ENCODE results near the gene OR52B2. TPM values are rescaled to one million over a fixed set of nuclear protein-coding genes. Genes with fewer than 3 reads are reported as not detected.

The OR52B2 gene
- not detected in 2 replicates for polyA plus RNA-seq
- not detected in 2 replicates for polyA minus RNA-seq

DNA sequence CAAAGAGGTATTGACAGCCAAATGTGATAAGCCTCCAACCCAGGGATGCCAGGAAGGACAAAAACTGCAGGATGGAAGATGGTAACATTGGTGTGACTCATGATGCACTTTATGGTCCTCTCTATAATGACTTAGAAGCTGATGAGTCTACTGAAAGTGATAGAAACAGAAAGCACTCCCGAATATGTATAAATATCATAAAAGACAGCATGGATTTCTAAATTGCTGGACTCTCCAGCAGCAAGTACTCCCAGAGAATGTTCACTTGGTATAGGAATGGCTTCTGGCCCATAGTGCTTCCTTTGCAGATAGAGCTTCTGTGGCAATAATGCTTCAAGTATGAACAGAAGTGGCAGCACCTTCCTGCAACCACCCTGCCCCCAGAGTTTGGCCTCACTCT is at the start of gene OR52B2:
OR52B2 (minus strand) TSS at position 101 of the 400 bp plus-strand sequence; CDS start at position 101, 0 bp downstream.
- Histone ChIP-seq H3F3A (ENCODE audit: insufficient read depth, low read length, poor library complexity, severe bottlenecking) (no peaks in the 10 kb centered on the region), H2AFZ (ENCODE audit: low read depth, low read length) (no peak within 1 kb of the TSS)
- TF ChIP-seq SMC3 (conservative IDR thresholded peaks at IDR 0.05; ENCODE audit: poor library complexity), result no peak
- TF ChIP-seq EP300 (conservative IDR thresholded peaks at IDR 0.05; ENCODE audit: poor library complexity, severe bottlenecking), result no peak
- TF ChIP-seq EZH2 (IDR thresholded peaks at IDR 0.05; ENCODE audit: borderline replicate concordance, insufficient read depth, low read length, poor library complexity, severe bottlenecking), result no peak
- no peak for TF ChIP-seq MXI1 (conservative IDR thresholded peaks at IDR 0.05; ENCODE audit: poor library complexity, severe bottlenecking)
- no peak for TF ChIP-seq RAD21 (conservative IDR thresholded peaks at IDR 0.05)
- no peak for TF ChIP-seq POLR2AphosphoS5 (IDR thresholded peaks at IDR 0.05)

DNA sequence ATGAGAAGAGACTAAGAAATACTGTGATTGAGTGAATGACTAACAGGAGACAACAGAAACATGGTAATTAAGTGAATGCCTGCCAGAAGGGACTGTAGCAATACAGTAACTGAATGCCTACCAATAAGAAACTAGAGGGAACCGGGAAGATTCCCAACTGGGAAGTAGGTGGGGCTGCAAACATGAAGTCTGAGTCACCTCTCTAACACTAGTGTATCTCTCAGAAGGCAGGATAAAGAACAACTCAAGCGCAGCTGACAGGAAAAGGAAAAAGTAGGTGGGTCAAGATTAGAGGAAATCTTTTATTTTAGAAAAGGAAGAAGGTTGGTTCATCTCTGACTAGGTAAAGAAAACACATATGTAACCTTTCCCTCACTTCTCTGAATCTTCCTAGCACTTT is 49.2 kb upstream of the OR52B2 start:
- H3K4me2 ChIP-seq (ENCODE audit: low read length), result no peak overlapping the region
- TF ChIP-seq MXI1 (conservative IDR thresholded peaks at IDR 0.05; ENCODE audit: poor library complexity, severe bottlenecking) (no peak), EP300 (conservative IDR thresholded peaks at IDR 0.05; ENCODE audit: poor library complexity, severe bottlenecking) (no peak), EZH2 (IDR thresholded peaks at IDR 0.05; ENCODE audit: borderline replicate concordance, insufficient read depth, low read length, poor library complexity, severe bottlenecking) (no peak), POLR2AphosphoS5 (IDR thresholded peaks at IDR 0.05) (no peak), TAF1 (IDR thresholded peaks at IDR 0.05; ENCODE audit: low read depth) (no peak), SMC3 (conservative IDR thresholded peaks at IDR 0.05; ENCODE audit: poor library complexity) (no peak), RAD21 (conservative IDR thresholded peaks at IDR 0.05) (no peak)
- TF ChIP-seq, protein P1, sequence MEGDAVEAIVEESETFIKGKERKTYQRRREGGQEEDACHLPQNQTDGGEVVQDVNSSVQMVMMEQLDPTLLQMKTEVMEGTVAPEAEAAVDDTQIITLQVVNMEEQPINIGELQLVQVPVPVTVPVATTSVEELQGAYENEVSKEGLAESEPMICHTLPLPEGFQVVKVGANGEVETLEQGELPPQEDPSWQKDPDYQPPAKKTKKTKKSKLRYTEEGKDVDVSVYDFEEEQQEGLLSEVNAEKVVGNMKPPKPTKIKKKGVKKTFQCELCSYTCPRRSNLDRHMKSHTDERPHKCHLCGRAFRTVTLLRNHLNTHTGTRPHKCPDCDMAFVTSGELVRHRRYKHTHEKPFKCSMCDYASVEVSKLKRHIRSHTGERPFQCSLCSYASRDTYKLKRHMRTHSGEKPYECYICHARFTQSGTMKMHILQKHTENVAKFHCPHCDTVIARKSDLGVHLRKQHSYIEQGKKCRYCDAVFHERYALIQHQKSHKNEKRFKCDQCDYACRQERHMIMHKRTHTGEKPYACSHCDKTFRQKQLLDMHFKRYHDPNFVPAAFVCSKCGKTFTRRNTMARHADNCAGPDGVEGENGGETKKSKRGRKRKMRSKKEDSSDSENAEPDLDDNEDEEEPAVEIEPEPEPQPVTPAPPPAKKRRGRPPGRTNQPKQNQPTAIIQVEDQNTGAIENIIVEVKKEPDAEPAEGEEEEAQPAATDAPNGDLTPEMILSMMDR (IDR thresholded peaks at IDR 0.05; ENCODE audit: poor library complexity, severe bottlenecking), result no peak
- TF ChIP-seq, protein P2, sequence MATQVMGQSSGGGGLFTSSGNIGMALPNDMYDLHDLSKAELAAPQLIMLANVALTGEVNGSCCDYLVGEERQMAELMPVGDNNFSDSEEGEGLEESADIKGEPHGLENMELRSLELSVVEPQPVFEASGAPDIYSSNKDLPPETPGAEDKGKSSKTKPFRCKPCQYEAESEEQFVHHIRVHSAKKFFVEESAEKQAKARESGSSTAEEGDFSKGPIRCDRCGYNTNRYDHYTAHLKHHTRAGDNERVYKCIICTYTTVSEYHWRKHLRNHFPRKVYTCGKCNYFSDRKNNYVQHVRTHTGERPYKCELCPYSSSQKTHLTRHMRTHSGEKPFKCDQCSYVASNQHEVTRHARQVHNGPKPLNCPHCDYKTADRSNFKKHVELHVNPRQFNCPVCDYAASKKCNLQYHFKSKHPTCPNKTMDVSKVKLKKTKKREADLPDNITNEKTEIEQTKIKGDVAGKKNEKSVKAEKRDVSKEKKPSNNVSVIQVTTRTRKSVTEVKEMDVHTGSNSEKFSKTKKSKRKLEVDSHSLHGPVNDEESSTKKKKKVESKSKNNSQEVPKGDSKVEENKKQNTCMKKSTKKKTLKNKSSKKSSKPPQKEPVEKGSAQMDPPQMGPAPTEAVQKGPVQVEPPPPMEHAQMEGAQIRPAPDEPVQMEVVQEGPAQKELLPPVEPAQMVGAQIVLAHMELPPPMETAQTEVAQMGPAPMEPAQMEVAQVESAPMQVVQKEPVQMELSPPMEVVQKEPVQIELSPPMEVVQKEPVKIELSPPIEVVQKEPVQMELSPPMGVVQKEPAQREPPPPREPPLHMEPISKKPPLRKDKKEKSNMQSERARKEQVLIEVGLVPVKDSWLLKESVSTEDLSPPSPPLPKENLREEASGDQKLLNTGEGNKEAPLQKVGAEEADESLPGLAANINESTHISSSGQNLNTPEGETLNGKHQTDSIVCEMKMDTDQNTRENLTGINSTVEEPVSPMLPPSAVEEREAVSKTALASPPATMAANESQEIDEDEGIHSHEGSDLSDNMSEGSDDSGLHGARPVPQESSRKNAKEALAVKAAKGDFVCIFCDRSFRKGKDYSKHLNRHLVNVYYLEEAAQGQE (IDR thresholded peaks at IDR 0.05; ENCODE audit: borderline replicate concordance), result no peak

More for the DNA sequence above, at the start of gene OR52B2:
- Histone ChIP-seq H4K20me1 (ENCODE audit: insufficient read depth) (no peaks in the 10 kb centered on the region), H3K9me2 (ENCODE audit: insufficient read depth, low read length) (no peaks in the 10 kb centered on the region), H3K79me2 (replicated peaks; ENCODE audit: insufficient read depth, low read length) (no peaks in the 10 kb centered on the region), H3K27ac (ENCODE audit: low read length) (no peak within 1 kb of the TSS), H3K4me3 (ENCODE audit: low read length) (no peak within 1 kb of the TSS), H3K36me3 (ENCODE audit: insufficient read depth, low read length) (no peaks in the 10 kb centered on the region), H3K9me3 (ENCODE audit: low read length) (peaks cover under 1% of the 10 kb centered on the region), H3K9ac (ENCODE audit: low read length) (no peak within 1 kb of the TSS), H3K27me3 (ENCODE audit: insufficient read depth, low read depth, low read length) (no peaks in the 10 kb centered on the region), H3K4me2 (ENCODE audit: low read length) (no peak within 1 kb of the TSS)

More for the DNA sequence above, 49.2 kb upstream of the OR52B2 start:
- Histone ChIP-seq H4K20me1 (ENCODE audit: insufficient read depth) (no peaks in the 10 kb centered on the region), H3K9me3 (ENCODE audit: low read length) (no peaks in the 10 kb centered on the region), H3K27ac (ENCODE audit: low read length) (no peak overlapping the region), H3K9ac (ENCODE audit: low read length) (no peak overlapping the region), H2AFZ (ENCODE audit: low read depth, low read length) (no peak overlapping the region), H3F3A (ENCODE audit: insufficient read depth, low read length, poor library complexity, severe bottlenecking) (no peaks in the 10 kb centered on the region), H3K79me2 (replicated peaks; ENCODE audit: insufficient read depth, low read length) (no peaks in the 10 kb centered on the region), H3K27me3 (ENCODE audit: insufficient read depth, low read depth, low read length) (no peaks in the 10 kb centered on the region), H3K4me3 (ENCODE audit: low read length) (no peak overlapping the region), H3K9me2 (ENCODE audit: insufficient read depth, low read length) (no peaks in the 10 kb centered on the region), H3K36me3 (ENCODE audit: insufficient read depth, low read length) (peaks cover 27% of the 10 kb centered on the region)

Data from neural cell (in vitro differentiated cells).